Measurements from ENCODE around the gene COL4A6. TPM values are rescaled to one million over a fixed set of nuclear protein-coding genes. Genes with fewer than 3 reads are reported as not detected.

The COL4A6 gene
- total and polyA plus RNA-seq, 10 of the 15 experiments (the other 5 are each of a cell fraction or from before 2014, with no cell fraction given) = 0.02 to 0.56 (median 0.05) TPM; not detected in 3

- Histone ChIP-seq H3K36me3 (ENCODE audit: control insufficient read depth in 2 of 2, insufficient read depth in 2 of 2, low read length in 1 of 2) (no peaks in the 10 kb centered on the region), H3K27ac (ENCODE audit: control insufficient read depth, insufficient read depth) (no peak overlapping the region), H3K4me2 (ENCODE audit: control insufficient read depth, insufficient read depth) (no peak overlapping the region), H3K9ac (ENCODE audit: control insufficient read depth, insufficient read depth, low read length) (no peak overlapping the region), H4K20me1 (ENCODE audit: control insufficient read depth, insufficient read depth) (no peaks in the 10 kb centered on the region), H2AFZ (ENCODE audit: control insufficient read depth, low read depth, low read length) (no peak overlapping the region), H3K27me3 (replicated peaks in 1 of 2; ENCODE audit: control insufficient read depth in 2 of 2, insufficient read depth in 2 of 2, low read length in 1 of 2) (no peaks in the 10 kb centered on the region), H3K4me3 (no peak overlapping the region), H3K79me2 (ENCODE audit: control insufficient read depth, insufficient read depth, low read length) (no peaks in the 10 kb centered on the region), H3K9me3 (replicated peaks; ENCODE audit: control insufficient read depth, insufficient read depth, low read length) (no peaks in the 10 kb centered on the region), H3K4me1 (ENCODE audit: control insufficient read depth, insufficient read depth, low read length) (no peaks in the 10 kb centered on the region)
- FAIRE-seq (no peak), DNase-seq (ENCODE audit: low read depth, low spot score) (no peak), ATAC-seq (no peak)
- ChIA-PET POLR2A (no interaction called here), RAD21 (ENCODE audit: unreplicated experiment) (no interaction called here), SMC1A (ENCODE audit: uncharacterized antibody, unreplicated experiment) (no interaction called here), CTCF (no interaction called here)
- intact Hi-C loops (cut with micrococcal nuclease; ENCODE audit: unreplicated experiment) (no loop called here), in situ Hi-C loops (cut with MboI) (no loop called here)
- 43% methylated on average over 1 of the region's 1 CpG for WGBS (ENCODE audit: insufficient coverage, insufficient replicate concordance, low lambda C conversion rate, missing lambda C conversion rate)
- TF ChIP-seq KAT2A (conservative IDR thresholded peaks at IDR 0.05; ENCODE audit: control insufficient read depth, low read depth, low read length) = no peak
- TF ChIP-seq BACH1 (IDR thresholded peaks at IDR 0.05; ENCODE audit: borderline replicate concordance) = no peak
- no TSS peak for BruUV-seq (replicated peaks)
These were observed 41.2 kb downstream of the COL4A6 start for GRCh38 chrX:108396986-108397385.

GRCh38 chrX:108396188-108396891 lies 41.9 kb downstream of the COL4A6 start:
- ATAC-seq (no peak), DNase-seq (ENCODE audit: low read depth, low spot score) (no peak), FAIRE-seq (no peak)
- H3K27me3 ChIP-seq (replicated peaks in 1 of 2; ENCODE audit: control insufficient read depth in 2 of 2, insufficient read depth in 2 of 2, low read length in 1 of 2) = no peaks in the 10 kb centered on the region
- H3K27ac ChIP-seq (ENCODE audit: control insufficient read depth, insufficient read depth) = no peak overlapping the region
- no peak overlapping the region for H3K4me3 ChIP-seq
- TF ChIP-seq POLR2AphosphoS2 (IDR thresholded peaks at IDR 0.05; ENCODE audit: low read depth, low read length) (no peak), E4F1 (IDR thresholded peaks at IDR 0.05; ENCODE audit: borderline replicate concordance, partially characterized antibody) (no peak), KAT2A (conservative IDR thresholded peaks at IDR 0.05; ENCODE audit: control insufficient read depth, low read depth, low read length) (no peak), SKIL (IDR thresholded peaks at IDR 0.05; ENCODE audit: low read depth, poor library complexity, severe bottlenecking) (no peak)
- ChIA-PET RAD21 (ENCODE audit: unreplicated experiment) (no interaction called here), CTCF (no interaction called here), POLR2A (no interaction called here), SMC1A (ENCODE audit: uncharacterized antibody, unreplicated experiment) (no interaction called here)
- no peaks in the 10 kb centered on the region for H3K36me3 ChIP-seq (ENCODE audit: control insufficient read depth in 2 of 2, insufficient read depth in 2 of 2, low read length in 1 of 2)
- 29% methylated on average over 6 of the region's 6 CpGs for WGBS (ENCODE audit: insufficient coverage, insufficient replicate concordance, low lambda C conversion rate, missing lambda C conversion rate)
- H4K20me1 ChIP-seq (ENCODE audit: control insufficient read depth, insufficient read depth) = no peaks in the 10 kb centered on the region
- H3K4me2 ChIP-seq (ENCODE audit: control insufficient read depth, insufficient read depth) = no peak overlapping the region
- no TSS peak for BruUV-seq (replicated peaks)
- in situ Hi-C loops (cut with MboI) = no loop called here
- H3K9me3 ChIP-seq (replicated peaks; ENCODE audit: control insufficient read depth, insufficient read depth, low read length) = no peaks in the 10 kb centered on the region
- no peaks in the 10 kb centered on the region for H3K79me2 ChIP-seq (ENCODE audit: control insufficient read depth, insufficient read depth, low read length)
- intact Hi-C loops (cut with micrococcal nuclease; ENCODE audit: unreplicated experiment) = no loop called here
- H2AFZ ChIP-seq (ENCODE audit: control insufficient read depth, low read depth, low read length) = no peak overlapping the region
- H3K9ac ChIP-seq (ENCODE audit: control insufficient read depth, insufficient read depth, low read length) = no peak overlapping the region
- H3K4me1 ChIP-seq (ENCODE audit: control insufficient read depth, insufficient read depth, low read length) = no peaks in the 10 kb centered on the region
